Testis (tissue), 3 donors: Measurements from ENCODE around the gene BRSK2. TPM values are rescaled to one million over a fixed set of nuclear protein-coding genes. Genes with fewer than 3 reads are reported as not detected.

ENCODE experiments used
- DNase-seq: peaks from one replicate; pipeline ENCODE4 v3.0.0-alpha.2; 2019
- H3K27ac ChIP-seq, 2 donors: fragments of 200-600 bp; sonication (generic); one replicate each; pipeline ENCODE4 v1.5.1; 2019
- H3K27me3 ChIP-seq: fragments of 200-600 bp; sonication (generic); one replicate; pipeline ENCODE4 v1.5.1; 2019
- H3K36me3 ChIP-seq: fragments of 200-600 bp; sonication (generic); one replicate; pipeline ENCODE4 v1.5.1; 2017; ENCODE audit warnings: low read depth; ENCODE audit errors: missing control alignments
- H3K4me1 ChIP-seq: fragments of 200-600 bp; sonication (generic); one replicate; pipeline ENCODE4 v1.5.1; 2019
- H3K4me3 ChIP-seq, 2 donors: fragments of 200-600 bp; sonication (generic); one replicate each; pipeline ENCODE4 v1.5.1; 2017 to 2019
- H3K9me3 ChIP-seq: fragments of 200-600 bp; sonication (generic); one replicate; pipeline ENCODE4 v1.5.1; 2017
- POLR2A ChIP-seq: fragments of 450-650 bp; IDR thresholded peaks from one replicate; pipeline ENCODE4 v1.6.1; 2017; ENCODE audit warnings: antibody characterized with exemption, mild to moderate bottlenecking, moderate library complexity
- WGBS, 2 donors: methylation state at CpG; one replicate each; pipeline ENCODE4 v1.1.5; 2018; 5-methylcytosine and 5-hydroxymethylcytosine counted together
- intact Hi-C: fragments of 100-400 bp; cut with DNase I; formaldehyde crosslinking; loops from one replicate; pipeline ENCODE4 v1.15.1; 2023; ENCODE audit warnings: low total_unique reads
- polyA plus RNA-seq: library from polyadenylated mRNA; stranded (reverse); fragments of 350-450 nt; fragmentation: Illumina TruSeq; extraction: RNeasy Lipid Tissue Mini Kit (QIAGEN cat#74804); gene quantifications from one replicate; pipeline ENCODE4 v1.2.3, GENCODE V29; 2014; ENCODE audit warnings: low read depth, low replicate concordance; ENCODE audit not compliant: insufficient read depth
- total RNA-seq, 2 donors: library from RNA; depleted of rRNA; stranded (reverse); fragments of >200 nt; gene quantifications; one replicate each; pipeline ENCODE4 v1.2.3, GENCODE V29; 2016
- TF ChIP-seq, protein P1 (sequence below), 3 experiments: fragments of 450-650 bp in 2 of 3; fragments of 200-600 bp in 1 of 3; sonication (generic) in 1 of 3; IDR thresholded peaks; one replicate each; pipeline ENCODE4 v1.5.1; 2016 to 2019; ENCODE audit warnings: antibody characterized with exemption in 3 of 3, mild to moderate bottlenecking in 2 of 3, moderate library complexity in 1 of 3

The BRSK2 gene
- total and polyA plus RNA-seq, 3 donors from 2014 or later = 24.7 to 52.3 (median 49.1) TPM

DNA sequence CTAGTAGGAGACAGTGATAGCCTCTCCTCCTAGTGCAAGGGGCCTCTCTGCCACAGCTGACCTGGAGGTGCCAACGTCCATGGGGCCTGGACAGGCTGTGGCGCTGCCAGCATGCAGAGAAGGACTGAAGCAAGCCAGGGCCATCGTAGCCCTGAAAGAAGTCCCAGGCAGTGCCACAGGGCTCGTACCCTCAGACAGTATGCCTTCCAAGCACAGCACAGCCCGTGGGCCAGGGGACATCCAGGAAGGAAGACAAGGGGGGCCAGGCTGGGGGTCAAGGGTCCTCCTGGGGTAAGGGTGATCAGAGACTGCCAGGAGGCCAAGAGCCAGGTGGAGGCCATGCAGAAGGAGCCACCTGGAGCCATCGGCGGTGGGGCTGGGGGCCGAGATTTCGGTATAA is 117.2 kb downstream of the BRSK2 start:
- no peak overlapping the region for H3K27ac ChIP-seq
- no peaks in the 10 kb centered on the region for H3K27me3 ChIP-seq
- peaks cover 12% of the 10 kb centered on the region for H3K4me1 ChIP-seq
- H3K4me3 ChIP-seq = no peak overlapping the region
- DNase-seq = no peak
- no peaks in the 10 kb centered on the region for H3K9me3 ChIP-seq
- TF ChIP-seq, protein P1, sequence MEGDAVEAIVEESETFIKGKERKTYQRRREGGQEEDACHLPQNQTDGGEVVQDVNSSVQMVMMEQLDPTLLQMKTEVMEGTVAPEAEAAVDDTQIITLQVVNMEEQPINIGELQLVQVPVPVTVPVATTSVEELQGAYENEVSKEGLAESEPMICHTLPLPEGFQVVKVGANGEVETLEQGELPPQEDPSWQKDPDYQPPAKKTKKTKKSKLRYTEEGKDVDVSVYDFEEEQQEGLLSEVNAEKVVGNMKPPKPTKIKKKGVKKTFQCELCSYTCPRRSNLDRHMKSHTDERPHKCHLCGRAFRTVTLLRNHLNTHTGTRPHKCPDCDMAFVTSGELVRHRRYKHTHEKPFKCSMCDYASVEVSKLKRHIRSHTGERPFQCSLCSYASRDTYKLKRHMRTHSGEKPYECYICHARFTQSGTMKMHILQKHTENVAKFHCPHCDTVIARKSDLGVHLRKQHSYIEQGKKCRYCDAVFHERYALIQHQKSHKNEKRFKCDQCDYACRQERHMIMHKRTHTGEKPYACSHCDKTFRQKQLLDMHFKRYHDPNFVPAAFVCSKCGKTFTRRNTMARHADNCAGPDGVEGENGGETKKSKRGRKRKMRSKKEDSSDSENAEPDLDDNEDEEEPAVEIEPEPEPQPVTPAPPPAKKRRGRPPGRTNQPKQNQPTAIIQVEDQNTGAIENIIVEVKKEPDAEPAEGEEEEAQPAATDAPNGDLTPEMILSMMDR (IDR thresholded peaks at IDR 0.05) = no peak
- no peak for TF ChIP-seq POLR2A
- intact Hi-C loops = no loop called here
- H3K36me3 ChIP-seq = no peaks in the 10 kb centered on the region
- 87 to 94% methylated on average over 8 to 9 of the region's 9 CpGs for WGBS, 2 donors

DNA sequence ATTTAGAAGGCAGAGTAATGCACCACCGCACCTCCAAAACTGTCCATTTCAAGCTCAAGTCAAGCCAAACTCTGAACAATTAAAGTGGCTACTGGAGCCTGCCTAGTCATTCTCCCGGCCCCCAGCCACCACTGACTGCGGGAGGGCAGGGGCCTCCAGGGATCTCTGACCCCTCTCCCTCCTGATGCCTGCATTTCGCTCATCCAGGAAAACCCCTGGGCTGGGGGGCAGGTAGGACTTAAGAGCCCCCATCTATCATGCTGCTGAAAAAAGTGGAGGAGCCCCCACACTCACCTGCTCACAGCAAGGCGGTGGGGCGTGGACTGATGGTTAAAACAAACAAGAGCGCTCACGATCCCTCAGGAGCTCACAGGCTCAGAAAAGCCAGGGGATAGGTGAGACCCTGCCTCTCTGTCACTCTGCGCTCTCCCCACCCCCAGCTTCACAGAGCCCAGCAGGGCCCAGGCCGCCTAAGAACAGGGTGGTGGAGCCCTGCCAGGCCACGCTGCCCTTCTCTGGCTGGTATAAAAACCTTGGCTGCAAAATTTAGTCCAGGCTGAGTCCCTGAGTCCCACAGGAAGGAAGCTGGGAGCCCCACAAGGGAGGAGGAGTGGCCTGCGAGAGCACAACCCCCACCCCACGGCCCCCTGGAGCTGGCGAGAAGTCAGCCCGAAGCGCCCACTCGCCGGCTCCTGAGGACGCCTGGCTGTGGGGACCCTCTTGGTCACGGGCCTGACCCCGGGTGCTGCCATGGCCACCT is 117.8 kb downstream of the BRSK2 start:
- Histone ChIP-seq H3K36me3 (no peaks in the 10 kb centered on the region), H3K4me1 (peaks cover 12% of the 10 kb centered on the region), H3K4me3 (no peak overlapping the region), H3K27ac (no peak overlapping the region), H3K9me3 (no peaks in the 10 kb centered on the region), H3K27me3 (no peaks in the 10 kb centered on the region)
- TF ChIP-seq, protein P1 (IDR thresholded peaks at IDR 0.05) = no peak
- 81 to 86% methylated on average over 16 to 21 of the region's 21 CpGs for WGBS, 2 donors
- intact Hi-C loops = no loop called here
- no peak for DNase-seq

DNA sequence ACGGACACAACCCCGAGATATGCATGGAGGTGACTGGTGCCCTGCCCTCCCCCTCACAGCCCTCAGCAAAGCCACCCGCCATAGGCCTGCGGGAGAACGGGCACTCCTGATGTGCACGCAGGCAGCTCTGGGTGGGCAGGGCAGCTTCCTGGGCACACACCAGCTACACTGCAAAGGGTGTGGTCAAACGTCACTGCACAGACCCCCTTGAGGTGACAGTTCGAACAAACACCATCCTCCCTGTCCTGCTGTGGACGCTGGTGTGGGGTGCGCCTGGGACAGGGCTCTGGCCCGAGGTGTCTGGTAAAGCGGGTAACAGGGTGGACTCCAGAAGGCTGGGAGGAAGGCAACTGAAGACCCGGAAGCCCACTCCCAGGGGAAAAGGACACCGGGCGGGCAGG is 118.8 kb downstream of the BRSK2 start:
- TF ChIP-seq, protein P1 (IDR thresholded peaks at IDR 0.05) = no peak
- TF ChIP-seq POLR2A = no peak
- 86 to 87% methylated on average over 8 to 15 of the region's 15 CpGs for WGBS, 2 donors
- no peak overlapping the region for H3K27ac ChIP-seq
- no peaks in the 10 kb centered on the region for H3K36me3 ChIP-seq
- H3K27me3 ChIP-seq = no peaks in the 10 kb centered on the region
- no peak overlapping the region for H3K4me3 ChIP-seq
- DNase-seq = no peak
- H3K9me3 ChIP-seq = no peaks in the 10 kb centered on the region
- intact Hi-C loops = no loop called here
- H3K4me1 ChIP-seq = peaks cover 11% of the 10 kb centered on the region

DNA sequence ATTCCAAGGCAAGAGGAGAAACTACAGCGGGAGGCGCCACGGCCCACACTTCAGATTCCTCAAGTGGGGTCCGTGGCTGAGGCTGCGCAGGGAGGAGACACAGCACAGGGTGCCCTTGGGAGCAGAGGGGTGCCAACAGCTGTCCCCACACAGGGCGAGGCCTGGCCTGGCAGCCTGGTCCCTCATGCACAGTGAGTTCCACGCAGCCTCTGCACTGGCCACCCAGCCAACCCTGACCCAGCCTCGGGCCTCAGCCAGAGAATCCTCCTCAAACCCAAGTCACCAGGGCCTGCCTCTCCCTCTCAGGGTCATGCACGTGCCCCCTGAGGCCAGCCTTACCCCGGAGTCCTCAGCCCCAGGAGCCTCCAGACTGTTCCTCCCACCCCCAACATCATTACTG is 119.3 kb downstream of the BRSK2 start:
- H3K27ac ChIP-seq = no peak overlapping the region
- DNase-seq = no peak
- intact Hi-C loops = no loop called here

More for the DNA sequence above, 119.3 kb downstream of the BRSK2 start:
- TF ChIP-seq POLR2A = no peak
- TF ChIP-seq, protein P1 (IDR thresholded peaks at IDR 0.05) = no peak
- Histone ChIP-seq H3K4me3 (no peak overlapping the region), H3K4me1 (peaks cover 14% of the 10 kb centered on the region), H3K9me3 (no peaks in the 10 kb centered on the region), H3K27me3 (no peaks in the 10 kb centered on the region), H3K36me3 (no peaks in the 10 kb centered on the region)
- WGBS, 2 donors = 83 to 90% methylated on average over 6 to 10 of the region's 10 CpGs
